ENCODE measurements around the gene MERTK. TPM values are rescaled to one million over a fixed set of nuclear protein-coding genes. Genes with fewer than 3 reads are reported as not detected.

The MERTK gene
- polyA plus RNA-seq, 1 experiment: 0.84 TPM

DNA sequence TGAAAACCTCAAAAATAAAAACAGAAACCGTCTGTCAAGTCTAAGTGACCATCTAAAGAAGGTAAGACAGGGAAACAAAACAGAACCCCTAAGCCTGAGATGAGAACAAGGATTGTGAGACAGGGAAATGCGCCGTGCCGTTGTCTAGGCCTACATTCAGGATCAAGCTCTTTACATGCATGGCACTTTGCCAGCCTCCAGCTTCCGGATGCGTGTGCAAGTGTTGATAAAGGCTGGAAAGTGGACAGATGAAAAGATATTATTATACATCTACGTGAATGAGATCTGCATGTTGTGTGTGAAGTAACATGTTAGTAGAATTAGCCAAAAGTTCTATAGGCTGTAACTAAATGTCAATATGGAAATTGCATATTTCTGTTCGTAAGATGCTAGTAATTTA is 128.1 kb downstream of the MERTK start:
- TF ChIP-seq, protein P1, sequence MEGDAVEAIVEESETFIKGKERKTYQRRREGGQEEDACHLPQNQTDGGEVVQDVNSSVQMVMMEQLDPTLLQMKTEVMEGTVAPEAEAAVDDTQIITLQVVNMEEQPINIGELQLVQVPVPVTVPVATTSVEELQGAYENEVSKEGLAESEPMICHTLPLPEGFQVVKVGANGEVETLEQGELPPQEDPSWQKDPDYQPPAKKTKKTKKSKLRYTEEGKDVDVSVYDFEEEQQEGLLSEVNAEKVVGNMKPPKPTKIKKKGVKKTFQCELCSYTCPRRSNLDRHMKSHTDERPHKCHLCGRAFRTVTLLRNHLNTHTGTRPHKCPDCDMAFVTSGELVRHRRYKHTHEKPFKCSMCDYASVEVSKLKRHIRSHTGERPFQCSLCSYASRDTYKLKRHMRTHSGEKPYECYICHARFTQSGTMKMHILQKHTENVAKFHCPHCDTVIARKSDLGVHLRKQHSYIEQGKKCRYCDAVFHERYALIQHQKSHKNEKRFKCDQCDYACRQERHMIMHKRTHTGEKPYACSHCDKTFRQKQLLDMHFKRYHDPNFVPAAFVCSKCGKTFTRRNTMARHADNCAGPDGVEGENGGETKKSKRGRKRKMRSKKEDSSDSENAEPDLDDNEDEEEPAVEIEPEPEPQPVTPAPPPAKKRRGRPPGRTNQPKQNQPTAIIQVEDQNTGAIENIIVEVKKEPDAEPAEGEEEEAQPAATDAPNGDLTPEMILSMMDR (IDR thresholded peaks at IDR 0.05; ENCODE audit: low read depth, low read length): no peak

DNA sequence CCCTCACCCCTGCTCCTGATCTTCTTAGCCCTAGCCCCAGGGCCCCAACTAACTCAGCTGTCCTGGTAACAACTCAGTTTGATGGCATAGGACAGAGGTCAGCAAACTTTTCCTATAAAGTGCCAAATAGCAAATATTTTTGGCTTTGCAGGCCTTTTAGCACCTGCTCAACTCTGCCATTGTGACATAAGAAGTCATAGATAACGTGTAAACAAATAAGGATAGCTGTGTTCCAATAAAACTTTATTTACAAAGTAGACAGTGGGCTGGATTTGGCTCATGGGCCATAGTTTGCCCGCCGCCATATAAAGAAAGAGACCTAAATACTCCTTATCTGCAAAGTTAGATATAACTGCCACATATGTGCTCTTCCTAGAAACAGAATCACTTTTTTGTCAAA is 129.4 kb downstream of the MERTK start:
- ChIA-PET CTCF (no interaction called here), POLR2A (no interaction called here)
- peaks cover 14% of the 10 kb centered on the region for H3K27me3 ChIP-seq (ENCODE audit: control insufficient read depth, insufficient read depth, low read length)
- H3K9me3 ChIP-seq (ENCODE audit: control insufficient read depth, insufficient read depth, low read length): no peaks in the 10 kb centered on the region
- no peak overlapping the region for H3K4me3 ChIP-seq (ENCODE audit: low read depth, low read length)
- H3K27ac ChIP-seq (ENCODE audit: low read depth, low read length): no peak overlapping the region
- TF ChIP-seq, protein P1 (IDR thresholded peaks at IDR 0.05; ENCODE audit: low read depth, low read length): no peak
- DNase-seq (ENCODE audit: low read depth, low spot score): no peak

More for the DNA sequence above, 128.1 kb downstream of the MERTK start:
- Histone ChIP-seq H3K27me3 (ENCODE audit: control insufficient read depth, insufficient read depth, low read length) (peaks cover 13% of the 10 kb centered on the region), H3K27ac (ENCODE audit: low read depth, low read length) (no peak overlapping the region), H3K4me3 (ENCODE audit: low read depth, low read length) (no peak overlapping the region), H3K9me3 (ENCODE audit: control insufficient read depth, insufficient read depth, low read length) (no peaks in the 10 kb centered on the region)
- DNase-seq (ENCODE audit: low read depth, low spot score): no peak
- ChIA-PET POLR2A (no interaction called here), CTCF (no interaction called here)

DNA sequence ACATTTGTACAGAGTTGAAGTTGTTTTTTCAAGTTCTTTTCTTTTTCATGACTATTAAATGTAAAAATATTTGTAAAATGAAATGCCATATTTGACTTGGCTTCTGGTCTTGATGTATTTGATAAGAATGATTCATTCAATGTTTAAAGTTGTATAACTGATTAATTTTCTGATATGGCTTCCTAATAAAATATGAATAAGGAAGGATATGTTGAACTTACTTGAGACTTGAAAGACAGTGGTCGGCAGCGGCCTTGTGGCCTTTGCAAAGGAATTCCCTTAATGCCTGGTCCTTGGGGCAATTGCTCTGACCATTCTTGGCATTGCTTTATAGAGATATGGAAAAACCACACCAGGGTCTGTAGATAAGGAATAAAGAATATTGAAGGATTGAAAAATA is 130.8 kb downstream of the MERTK start:
- no peak for DNase-seq (ENCODE audit: low read depth, low spot score)
- POLR2A ChIA-PET: no interaction called here
- CTCF ChIA-PET: no interaction called here
- TF ChIP-seq, protein P1 (IDR thresholded peaks at IDR 0.05; ENCODE audit: low read depth, low read length): no peak
- Histone ChIP-seq H3K4me3 (ENCODE audit: low read depth, low read length) (no peak overlapping the region), H3K9me3 (ENCODE audit: control insufficient read depth, insufficient read depth, low read length) (no peaks in the 10 kb centered on the region), H3K27me3 (ENCODE audit: control insufficient read depth, insufficient read depth, low read length) (peaks cover 14% of the 10 kb centered on the region), H3K27ac (ENCODE audit: low read depth, low read length) (no peak overlapping the region)

DNA sequence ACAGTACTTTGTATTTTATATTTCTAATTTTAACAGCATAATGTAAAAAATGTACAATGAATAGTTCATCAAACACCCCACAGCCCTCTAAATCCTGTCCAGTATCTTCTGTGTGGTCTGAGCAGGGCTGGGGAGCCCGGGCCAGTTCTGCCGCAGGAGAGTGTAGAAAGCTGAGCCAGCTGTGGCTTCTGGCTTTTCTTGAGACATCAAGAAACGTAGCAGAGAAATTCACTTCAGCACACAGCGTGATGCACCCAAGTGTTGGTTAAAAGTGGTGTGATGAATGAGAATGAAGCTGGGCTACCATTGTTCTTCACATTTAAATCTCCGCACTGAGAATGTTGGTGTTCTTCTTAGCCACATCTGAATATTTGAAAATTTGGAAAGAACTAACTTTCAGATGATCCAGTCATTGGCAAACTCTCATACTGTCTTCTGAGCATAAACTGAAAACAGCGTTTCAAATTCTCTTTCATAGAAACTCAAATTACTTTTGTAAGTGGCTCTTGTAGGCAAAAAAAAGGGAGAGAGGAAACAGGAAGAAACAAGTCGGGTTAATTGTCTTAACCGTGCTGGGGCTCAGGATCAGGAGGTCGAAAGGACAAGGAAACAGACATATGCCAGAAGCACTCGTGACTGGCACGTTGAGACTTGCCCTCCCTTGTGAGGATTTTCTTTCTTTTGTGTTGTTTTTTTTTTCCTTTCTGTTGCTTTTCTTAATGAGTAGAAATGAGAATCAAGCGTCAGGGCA is 133.2 kb downstream of the MERTK start:
- ChIA-PET POLR2A (no interaction called here), CTCF (no interaction called here)
- DNase-seq (ENCODE audit: low read depth, low spot score): no peak

DNA sequence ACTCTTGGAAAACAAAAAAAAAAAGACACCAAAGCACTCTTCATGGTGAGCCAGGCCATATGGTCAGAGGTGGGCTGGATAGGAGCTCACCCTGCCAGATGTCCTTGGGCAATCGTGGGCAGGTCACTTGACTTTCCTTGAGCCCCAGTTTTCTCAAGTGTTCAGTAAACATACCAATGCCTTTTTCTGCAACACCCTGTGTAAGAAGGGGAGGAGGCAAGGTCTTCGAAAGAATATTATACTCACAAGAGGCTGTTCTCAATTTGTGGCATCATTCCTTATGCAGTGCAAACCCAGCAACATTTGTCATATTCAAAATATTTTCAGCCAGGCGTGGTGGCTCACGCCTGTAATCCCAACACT is 133.8 kb downstream of the MERTK start:
- POLR2A ChIA-PET: no interaction called here
- Histone ChIP-seq H3K27ac (ENCODE audit: low read depth, low read length) (no peak overlapping the region), H3K9me3 (ENCODE audit: control insufficient read depth, insufficient read depth, low read length) (no peaks in the 10 kb centered on the region), H3K4me3 (ENCODE audit: low read depth, low read length) (no peak overlapping the region), H3K27me3 (ENCODE audit: control insufficient read depth, insufficient read depth, low read length) (peaks cover 14% of the 10 kb centered on the region)
- CTCF ChIA-PET: no interaction called here
- TF ChIP-seq, protein P1 (IDR thresholded peaks at IDR 0.05; ENCODE audit: low read depth, low read length): no peak
- no peak for DNase-seq (ENCODE audit: low read depth, low spot score)

More for the DNA sequence above, 133.2 kb downstream of the MERTK start:
- TF ChIP-seq, protein P1 (IDR thresholded peaks at IDR 0.05; ENCODE audit: low read depth, low read length): no peak
- Histone ChIP-seq H3K27me3 (ENCODE audit: control insufficient read depth, insufficient read depth, low read length) (peaks cover 14% of the 10 kb centered on the region), H3K9me3 (ENCODE audit: control insufficient read depth, insufficient read depth, low read length) (no peaks in the 10 kb centered on the region), H3K4me3 (ENCODE audit: low read depth, low read length) (no peak overlapping the region), H3K27ac (ENCODE audit: low read depth, low read length) (no peak overlapping the region)

Measured in AG04450 (cell line).